Cerebellar cortex (tissue), 1 donor: ENCODE data around the gene NKD2.
"Not testable (repeated sequence)": the region's sequence is repeated elsewhere in the genome, so short reads cannot be mapped to it uniquely, and the experiment has no call there.

Experiments
- DNase-seq: peaks from one replicate; pipeline ENCODE4 v3.0.0-alpha.2; 2015; ENCODE audit warnings: low spot score

NKD2 gene

DNA sequence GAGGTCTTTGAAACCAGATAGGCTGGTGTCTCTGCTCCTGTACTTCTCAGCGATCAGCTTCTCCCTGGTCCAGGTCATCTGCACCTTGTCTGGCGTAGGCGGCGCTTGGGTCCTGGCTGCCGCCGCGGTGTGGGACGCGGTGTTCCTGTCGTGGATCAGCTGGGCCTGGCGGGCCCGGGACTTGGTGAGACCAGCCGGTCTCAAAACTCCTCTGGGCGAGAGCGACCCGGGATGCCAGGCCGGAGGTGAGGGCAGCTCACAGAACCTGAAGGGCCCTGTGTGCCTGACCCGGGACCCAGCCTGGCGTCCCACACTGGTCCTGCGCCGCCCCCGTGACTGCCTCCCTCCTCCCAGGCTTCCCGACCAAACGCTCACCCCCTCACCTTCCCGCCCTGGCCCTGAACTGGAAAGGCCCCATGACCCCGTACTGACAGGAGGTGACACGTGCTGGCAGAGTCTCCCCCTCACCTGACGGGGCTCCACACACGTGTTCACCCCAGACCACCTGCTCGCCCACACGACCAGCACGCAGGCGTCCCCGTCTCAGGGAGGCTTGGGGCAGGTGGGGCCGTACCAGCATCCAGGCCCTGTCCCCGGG lies 49.0 kb downstream of the NKD2 start:
- DNase-seq: no peak

DNA sequence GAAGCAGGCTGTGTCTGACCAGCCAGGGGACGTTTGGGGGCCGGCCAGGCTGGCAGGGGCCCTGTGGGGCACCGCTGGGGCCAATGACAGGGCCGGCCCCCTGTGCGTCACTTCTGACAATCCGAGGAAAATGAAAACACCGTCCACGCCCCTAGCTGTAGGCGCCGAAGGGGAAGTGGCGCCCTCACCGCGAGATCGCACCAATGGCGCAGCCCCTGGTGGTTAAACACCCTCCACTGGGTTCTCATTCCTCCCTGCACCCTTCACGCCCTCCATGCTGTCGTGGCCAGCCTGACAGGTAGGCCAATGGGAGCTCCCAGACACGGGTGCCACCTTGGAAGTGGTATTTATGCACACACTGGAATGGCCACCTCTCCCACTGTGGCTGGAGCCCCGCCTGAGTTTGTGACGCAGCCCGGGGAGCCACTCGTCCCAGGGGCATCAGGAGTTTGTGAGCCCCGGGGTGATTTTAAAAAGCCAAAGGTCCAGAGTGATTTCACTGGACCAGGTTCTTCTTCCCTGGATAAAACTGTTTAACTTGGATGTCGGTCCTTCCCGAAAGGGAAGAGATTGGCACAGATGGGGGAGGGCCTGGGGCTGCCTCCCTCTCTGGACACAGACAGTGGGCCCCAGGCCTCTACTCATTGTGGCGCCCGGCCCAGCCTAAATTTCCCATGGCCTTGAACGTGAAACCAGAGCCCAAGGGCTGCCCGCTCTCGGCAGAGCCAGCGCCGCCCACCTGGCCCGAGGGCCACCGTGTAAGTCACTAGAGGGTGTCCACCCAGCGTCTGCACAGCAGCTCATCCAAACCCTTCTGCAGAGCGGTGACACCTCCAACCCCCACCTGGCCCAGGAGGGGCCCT lies 49.7 kb downstream of the NKD2 start:
- DNase-seq: no peak

DNA sequence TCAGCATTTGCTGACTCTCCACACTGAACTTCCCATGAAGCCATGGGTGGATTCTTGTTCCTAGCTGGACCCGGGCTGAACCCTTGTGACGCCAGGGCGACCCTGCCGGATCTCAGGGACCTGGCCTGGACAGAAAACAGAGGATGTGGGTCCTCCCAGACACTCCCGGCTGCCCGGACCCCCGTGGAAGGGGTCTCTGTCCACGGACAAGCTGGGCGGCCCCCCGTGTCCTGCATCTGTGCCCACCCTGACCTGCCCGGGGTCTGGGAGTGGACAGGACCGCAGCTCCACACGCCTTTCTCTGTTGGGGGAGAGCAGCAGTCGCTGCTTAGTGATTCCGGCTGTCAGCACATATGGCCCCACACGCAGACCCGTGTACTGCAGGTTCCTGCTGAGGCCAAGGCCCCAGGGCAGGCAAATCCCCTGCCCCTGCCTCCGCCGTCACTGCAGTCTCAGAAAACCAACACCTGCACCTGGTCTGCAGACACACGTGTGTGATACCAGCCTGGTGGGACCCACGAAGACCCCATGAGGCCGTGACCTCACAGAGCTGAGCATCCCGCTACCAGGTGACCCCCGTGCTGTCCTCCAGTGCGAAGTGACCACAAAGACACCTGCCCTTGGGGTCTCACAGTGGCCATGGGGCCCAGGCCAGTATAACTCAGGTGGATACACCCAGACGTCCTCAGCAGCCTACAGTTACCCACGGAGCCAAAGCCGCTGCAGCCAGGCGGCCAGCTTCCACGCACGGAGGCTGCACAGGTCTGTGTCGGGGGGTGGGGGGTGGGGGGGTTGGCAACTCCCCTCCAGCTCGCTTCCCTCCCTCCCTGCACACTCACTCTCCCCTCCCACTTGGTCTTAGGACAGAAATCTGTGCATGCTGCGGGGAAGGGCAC lies 50.6 kb downstream of the NKD2 start:
- DNase-seq: no peak

DNA sequence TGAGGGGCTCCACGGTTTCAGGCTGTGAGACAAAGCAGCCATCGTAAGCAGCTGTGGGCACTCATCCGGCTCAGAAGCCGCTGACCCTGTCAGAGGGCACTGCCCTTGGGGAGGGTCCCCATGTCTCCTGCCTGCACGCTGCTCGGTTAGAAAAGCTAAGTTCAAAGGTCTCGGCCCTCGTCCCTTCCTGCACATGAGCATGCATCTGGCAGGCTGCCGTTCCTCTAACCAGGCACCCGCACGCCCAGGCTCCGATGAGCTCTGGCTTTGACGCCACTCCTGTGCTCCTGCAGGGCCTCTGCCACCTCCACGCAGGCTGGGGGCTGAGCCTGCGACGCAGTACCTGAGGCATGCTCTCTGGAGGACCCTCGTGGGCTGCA lies 51.3 kb downstream of the NKD2 start:
- no peak for DNase-seq

DNA sequence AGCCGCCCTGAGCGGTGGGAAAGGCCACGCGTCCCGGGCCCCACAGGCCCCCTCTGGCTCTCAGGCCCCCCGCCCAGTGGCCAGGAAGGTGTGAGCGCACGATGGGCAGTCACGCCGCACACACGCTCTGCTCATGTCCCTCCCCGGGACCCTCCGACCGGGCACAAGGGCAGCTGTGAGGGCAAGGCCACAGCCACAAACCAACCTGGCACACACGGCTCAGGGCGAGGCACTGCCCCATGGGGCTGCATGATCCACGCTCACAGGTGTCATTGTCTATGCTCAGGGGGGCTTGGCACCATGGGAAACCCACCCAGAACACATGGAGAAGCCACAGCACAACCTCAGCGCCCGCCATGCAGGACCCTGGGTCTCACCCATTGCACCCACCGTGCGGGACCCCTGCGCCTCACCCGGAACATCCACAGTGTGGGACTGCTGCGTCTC lies 52.0 kb downstream of the NKD2 start:
- no peak for DNase-seq

DNA sequence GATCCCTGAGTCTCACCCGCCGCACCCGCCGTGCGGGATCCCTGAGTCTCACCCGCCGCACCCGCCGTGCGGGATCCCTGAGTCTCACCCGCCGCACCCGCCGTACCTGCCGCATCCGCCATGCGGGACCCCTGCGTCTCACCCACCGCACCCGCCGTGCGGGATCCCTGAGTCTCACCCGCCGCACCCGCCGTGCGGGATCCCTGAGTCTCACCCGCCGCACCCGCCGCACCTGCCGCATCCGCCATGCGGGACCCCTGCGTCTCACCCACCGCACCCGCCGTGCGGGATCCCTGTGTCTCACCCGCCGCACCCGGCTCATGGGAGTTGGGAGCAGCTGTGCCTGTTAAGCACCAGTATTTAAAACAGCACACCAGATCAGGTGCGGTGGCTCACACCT lies 52.7 kb downstream of the NKD2 start:
- not testable (repeated sequence) for DNase-seq

DNA sequence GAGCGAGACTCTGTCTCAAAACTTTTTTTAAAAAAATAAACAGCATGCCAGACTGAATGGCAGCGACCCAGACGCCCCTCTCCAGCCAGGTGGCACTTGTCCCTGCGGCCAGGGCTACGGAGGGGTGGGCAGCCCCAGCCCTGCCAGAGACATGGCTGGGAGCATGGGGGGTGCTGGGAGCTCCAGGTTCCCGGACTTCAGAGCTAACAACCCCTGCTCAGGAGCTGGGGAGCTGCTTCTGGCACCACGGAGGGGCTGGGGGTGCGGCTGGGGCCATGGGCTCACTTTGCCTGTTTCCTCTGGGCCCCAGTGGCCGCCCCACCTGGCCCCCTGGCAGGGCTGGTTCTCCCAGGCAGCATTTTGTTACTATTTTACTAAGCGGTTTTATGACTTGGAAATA lies 53.3 kb downstream of the NKD2 start:
- no peak for DNase-seq

DNA sequence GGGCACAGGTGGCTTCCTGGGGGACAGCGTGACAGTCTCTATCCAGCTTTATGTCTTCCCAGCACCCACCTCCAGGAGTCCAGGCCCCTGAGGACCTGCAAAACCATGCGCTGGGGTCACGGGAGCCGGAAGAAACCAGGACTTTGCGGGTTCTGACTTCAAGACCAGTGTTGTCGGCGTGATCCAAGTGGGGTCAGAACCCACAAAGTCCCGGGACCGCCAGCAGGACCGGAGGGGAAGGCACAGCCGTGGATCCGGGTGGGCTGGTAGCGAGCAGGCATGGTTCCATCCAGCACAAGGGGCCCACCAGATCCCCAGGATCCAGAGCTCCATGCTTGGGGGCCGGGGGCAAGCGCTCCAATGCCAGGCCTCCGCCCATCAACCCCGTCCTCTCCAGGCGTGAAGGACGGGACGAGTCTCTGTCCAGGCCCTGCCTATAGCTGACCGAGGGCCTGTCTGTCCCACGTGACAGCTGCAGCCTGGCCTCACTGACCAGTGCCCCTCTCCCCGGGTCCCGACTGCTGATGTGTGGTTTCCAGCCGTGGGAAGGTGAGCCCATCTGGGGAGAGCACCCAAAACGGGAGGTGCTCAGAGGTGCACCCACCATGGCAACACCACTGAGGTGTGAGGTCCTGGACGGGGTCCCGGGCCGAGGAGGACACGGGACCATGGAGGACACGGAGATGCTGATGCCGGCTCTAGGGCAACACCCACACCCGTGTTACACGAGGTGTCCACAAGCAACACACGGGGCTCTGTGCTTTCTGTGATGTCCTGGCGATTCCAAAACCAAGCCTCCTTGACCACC lies 54.4 kb downstream of the NKD2 start:
- no peak for DNase-seq

DNA sequence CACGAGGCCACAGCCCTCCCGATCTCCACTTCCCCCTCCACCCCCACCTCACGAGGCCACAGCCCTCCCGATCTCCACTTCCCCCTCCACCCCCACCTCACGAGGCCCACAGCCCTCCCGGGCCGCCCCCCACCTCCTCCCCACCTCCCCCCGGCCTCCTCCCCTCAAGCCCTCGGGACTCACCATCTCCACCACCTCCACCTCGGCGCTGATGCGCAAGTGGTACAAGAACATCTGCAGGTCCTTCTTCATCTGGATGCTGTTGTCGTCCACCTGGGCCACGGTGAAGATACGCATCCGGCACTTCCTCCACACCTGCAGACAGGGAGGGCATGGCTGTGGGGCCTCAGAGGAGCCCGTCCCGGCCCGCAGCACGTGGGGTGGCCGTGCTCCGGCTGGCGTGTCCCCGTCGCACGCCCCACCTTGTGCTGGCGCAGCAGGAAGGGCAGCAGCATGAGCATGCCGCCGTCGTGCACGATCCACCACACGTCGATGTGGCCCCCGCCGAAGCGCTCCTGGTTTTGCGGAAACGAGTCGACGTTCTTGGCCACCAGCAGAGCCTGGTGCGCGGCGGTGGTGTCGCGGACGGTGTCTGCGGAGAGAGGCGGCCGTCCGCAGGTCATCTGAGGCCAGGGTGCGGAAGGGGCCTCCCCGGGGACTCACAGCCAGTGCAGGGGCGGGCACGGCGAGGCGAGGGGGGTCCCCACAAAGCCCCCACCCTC lies 55.2 kb downstream of the NKD2 start:
- no peak for DNase-seq

DNA sequence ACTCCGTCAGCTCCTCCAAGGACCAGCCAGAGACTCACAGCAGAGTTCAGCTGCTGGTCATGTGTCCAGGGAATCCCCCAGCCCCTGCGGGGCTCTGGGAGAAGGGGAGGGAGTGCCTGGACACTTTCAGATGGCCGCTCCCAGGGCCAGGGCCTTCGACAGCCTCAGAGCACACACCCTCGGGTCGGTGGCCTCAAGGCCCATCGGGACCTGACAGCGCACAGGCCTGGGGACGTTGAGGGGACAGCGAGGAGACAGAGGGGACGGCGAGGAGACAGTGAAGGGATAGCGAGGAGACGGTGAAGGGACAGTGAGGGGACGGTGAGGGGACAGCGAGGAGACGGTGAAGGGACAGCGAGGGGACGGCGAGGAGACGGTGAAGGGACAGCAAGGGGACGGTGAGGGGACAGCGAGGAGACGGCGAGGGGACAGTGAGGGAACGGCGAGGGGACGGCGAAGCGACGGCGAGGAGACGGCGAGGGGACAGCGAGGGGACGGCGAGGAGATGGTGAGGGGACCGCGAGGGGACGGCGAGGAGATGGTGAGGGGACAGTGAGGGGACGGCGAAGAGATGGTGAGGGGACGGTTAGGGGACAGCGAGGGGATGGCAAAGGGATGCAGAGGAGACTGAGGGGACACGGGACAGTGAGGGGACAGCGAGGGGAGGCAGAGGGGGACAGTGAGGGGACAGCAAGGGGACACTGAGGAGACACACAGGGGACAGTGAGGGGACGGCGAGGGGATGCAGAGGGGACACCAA lies 56.0 kb downstream of the NKD2 start:
- no peak for DNase-seq

DNA sequence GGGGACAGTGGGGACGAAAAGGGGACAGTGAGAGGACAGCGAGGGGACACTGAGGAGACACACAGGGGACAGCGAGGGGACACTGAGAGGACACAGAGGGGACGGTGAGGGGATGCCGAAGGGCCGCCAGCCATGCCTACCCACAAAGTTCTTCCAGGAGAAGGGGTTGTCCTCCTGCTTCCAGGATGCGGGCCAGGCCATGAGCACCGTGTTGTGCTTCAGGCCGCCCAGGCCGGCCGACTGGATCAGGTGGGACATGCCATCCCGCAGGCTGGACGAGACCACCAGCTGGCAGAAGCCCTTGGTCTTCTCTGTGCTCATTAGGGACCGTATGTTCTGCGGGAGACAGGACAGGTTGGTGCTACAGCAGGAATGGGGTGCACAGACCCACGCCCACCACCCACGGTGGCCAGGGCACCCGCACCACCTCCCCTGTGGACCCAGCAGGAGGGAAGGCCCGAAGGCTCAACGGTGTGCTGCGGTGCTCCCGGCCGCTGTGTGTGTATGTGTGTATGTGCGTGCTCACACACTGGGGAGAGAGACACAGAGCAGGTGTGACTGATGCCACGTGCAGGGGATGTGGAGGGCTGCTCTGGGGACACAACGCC lies 56.6 kb downstream of the NKD2 start:
- no peak for DNase-seq

DNA sequence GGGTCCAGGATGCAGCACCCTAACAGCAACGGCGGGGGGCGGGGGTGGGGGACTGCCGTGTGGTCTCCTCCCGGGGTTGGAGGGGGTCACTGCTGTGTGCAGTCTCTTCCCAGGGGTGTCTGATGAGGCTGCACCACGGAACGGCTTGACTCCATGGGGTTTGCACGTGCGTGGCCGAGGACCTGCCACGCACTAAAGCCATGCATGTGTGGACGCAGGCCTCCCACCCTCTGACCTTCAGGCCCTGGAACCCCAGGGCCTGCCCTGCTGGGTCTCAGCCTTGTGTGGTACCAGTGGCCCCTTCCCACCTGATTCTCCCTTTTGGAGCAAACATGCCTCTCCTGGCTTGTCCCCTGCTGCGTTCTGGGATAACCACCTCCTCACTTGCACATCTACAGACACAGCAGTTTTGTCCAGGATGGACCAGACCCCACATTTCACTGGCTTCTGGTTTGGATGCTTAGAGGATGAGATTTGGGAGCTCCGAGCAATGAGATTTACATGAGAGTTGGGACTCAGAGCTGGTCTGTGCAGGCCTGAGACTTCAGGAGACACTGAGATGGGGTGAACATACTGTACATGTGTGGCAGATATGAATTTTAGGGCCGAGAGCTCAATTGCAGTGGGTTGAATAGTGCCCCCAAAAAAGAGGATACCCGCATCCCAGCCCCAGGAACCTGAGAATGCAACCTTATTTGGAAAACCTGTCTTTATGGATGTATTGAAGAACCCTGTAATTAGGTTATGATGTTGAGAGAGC lies 57.5 kb downstream of the NKD2 start:
- no peak for DNase-seq

DNA sequence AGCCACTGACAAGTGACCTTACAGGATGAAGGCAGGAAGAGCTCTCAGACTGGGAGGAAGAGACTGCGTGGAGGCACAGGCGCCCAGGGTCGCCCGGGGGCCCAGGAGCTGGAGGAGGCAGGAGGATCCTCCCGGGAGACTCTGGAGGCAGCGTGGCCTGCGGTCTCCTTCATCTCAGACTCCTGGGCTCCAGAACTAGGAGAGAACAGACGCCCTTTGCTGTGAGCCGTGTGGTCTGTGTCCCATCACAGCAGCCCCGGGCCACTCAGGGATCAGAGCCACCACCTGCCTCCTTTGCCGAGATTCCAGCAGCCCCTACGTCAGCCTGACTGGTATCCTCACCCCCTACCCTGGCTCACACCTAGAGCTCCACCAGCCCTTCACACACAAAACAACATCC lies 58.1 kb downstream of the NKD2 start:
- no peak for DNase-seq

DNA sequence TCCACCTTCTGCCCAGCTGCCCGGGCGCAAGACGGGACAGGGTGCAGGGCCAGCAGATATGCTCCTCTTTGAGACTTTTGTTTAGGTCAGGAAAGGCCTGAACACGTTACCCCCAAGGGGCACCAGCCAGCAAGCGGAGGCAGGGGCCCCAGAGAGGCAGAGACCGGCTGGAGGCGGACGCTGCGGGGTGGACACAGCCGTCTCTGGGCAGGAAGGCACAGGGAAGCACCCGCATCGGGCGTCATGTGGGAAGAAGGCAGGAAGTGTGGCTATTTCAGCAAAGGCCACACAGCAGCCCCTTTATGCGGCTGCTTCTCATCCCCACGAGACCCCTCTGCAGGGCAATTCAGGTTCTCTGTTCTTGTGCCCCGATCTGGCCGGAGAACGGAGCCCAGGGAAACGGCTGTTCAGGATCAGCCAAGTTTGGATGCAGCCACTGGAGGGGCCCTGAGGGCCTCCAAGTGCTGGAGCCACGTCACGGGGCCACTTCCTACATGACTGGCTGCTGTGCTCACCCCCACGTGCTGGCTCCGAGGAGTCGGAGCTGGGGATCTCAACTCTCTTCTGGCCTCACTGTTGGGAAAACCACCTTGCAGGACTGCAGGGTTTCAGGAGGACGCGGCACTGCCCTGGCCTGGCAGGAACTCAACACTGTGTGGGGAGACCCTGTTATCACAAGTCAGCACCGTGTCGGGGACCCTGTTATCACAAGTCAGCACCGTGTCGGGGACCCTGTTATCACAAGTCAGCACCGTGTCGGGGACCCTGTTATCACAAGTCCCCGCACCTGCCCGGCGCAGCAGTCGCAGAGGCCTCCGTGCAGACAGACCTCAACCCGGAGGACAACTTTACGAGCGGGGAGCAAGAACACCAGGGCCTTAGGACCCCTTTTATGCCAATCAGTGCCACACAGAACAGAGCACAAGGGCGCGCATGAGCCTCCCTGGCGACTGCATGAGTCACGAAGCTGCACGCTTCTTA lies 58.8 kb downstream of the NKD2 start:
- DNase-seq: no peak

DNA sequence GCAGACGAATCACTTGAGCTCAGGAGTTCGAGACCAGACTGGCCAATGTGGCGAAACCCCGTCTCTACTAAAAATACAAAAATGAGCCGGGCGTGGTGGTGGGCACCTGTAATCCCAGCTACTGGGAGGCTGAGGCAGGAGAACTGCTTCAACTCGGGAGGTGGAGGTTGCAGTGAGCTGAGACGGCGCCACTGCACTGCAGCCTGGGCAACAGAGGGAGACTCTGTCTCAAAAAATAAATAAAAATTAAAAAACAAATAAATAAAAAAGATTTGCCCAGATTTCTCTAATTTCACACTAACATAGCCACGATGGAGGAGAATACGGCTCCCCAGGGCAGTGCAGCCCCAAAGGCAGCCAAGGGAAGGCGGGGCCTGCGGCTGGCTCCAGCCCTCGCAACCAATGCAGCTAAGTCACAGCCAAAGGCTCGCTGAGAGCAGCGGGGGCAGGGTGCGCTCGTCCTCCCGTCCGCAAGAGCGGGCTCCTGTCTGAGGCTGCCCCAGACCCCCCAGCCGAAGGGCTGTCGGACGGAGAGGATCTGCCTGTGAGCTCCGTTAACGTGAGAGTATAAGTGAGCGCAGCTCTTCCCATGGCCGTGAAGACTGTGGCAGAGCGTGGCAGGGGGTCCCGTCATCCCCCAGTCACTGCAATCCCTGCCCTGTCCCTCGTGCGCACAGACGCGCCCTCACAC lies 59.7 kb downstream of the NKD2 start:
- DNase-seq: no peak

DNA sequence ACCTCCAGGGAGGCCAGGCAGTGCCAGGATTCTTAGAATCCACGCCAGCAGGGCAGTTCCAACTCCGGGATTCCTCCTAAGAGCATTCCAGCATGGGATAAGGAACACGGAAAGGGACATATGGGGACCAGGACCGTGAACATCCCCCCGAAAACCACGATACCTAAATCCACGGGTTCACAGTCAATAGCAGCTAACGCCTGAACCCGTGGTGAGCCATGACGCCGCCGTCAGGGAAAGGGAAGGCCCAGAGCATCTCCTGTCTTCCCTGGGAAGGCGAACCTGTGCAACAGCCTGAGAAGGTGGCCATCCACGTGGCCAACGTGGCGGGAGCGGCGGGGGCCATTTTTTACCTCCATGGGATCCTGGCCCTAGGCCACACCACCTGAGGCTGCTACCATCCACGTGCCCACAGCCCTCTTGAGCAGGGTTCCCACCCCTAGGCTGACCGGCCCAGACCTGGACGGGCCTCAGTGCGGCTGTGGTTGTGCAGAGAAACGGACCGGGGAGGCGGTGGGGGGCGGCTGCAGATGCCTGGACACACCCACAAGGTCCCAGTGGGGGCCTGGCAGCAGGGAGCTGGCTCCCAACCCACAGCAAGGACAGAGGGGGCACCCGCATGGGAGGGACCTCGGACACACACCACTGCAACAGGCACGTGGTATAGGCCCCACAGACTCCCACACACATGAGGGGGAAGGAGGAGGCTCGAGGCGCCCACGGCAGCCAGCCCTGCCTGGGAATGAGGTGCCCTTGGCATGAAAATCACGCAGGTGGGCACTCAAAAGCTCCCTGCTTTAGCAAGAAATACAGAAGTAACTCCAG lies 60.5 kb downstream of the NKD2 start:
- no peak for DNase-seq

DNA sequence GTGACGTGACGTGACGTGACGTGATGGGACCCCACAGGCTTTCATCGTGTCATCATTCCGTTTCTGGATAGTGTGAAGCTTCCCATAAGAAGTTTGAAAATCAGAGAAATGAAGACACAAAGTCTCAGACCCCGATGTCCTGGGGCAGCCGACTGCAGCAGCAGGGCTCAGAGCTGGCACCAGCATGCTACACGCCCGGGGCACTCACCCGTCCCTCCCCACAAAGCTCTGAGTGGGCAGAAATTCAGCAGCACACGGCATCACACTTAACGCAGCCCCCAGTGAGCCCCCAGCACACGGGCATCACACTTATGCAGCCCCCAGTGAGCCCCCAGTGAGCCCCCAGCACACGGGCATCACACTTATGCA lies 61.1 kb downstream of the NKD2 start:
- DNase-seq: no peak
